HG02642 (cell line): ENCODE data around the gene TPR.
A peak's percentile ranks its signal among the peaks of the same experiment; 100 is the strongest.

ENCODE experiments used
- ATAC-seq: cut with Tn5 transposase; IDR thresholded peaks from one replicate; pipeline ENCODE4 v1.9.1; 2021; ENCODE audit warnings: mild to moderate bottlenecking; ENCODE audit not compliant: unreplicated experiment, poor library complexity

The TPR gene

DNA sequence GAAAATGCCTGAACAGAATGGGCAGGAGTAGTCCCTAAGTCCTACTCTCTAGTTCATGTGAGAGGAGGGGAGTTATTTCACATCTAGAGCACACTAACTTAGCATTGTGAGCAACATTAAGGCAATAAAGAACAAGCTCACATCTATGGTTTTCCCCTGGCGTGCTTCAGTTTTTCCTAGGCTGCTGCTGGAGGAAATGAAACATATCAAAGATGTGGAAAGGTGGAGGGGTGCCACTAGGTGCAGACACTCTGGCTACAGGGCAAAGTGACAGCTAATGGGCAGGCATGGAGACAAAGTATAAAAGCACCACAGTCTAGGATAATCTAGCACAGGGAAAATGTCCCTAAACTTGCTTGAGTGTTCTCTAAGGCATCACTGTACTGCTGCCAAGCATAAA lies 82.2 kb downstream of the TPR start:
- no peak for ATAC-seq

DNA sequence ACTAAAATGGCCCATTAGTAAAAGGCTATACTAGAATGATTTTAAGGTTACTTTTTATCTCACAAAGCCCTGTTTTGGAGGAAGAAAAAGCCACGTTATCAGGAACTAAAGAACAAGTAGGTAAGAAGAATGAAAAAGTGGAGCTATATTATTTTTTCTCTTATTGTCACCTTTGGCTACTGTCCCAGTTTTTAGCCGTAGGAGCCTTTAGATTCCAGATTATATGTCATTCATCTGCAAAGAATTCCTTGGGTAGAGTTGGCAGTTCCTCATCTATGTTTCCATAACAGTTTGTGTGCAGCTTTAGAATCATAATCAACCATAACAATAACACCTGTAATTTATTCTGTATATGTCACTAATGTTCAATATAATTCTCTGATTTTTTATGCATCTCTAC lies 83.8 kb downstream of the TPR start:
- ATAC-seq, result no peak

DNA sequence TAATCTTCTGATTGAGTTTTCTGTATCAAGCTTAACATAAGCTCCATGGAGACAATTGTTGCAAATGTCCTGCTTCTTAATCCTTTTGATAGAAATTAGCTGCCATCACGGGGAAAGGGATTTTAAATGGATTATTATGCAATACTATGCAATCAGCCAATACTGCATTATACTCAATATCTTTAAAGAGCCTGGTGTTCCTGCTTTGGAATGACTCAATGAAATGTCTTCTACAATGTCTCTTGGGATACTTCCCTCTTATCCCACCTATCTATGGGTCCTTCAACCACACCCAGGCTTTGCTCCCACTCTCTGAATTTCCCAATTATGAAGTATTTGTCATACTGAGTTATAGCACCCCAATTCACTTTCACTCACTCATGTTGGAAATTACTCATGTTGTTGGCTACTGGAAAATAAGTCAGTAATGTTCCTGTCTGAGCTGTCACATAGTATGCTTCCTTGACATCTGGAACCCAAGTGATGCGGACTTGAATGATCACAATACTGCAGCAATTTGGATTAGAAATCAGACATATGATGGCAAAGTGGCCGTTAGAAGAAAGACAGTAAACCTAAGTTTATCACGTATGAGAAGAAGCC lies 85.0 kb downstream of the TPR start:
- no peak for ATAC-seq

DNA sequence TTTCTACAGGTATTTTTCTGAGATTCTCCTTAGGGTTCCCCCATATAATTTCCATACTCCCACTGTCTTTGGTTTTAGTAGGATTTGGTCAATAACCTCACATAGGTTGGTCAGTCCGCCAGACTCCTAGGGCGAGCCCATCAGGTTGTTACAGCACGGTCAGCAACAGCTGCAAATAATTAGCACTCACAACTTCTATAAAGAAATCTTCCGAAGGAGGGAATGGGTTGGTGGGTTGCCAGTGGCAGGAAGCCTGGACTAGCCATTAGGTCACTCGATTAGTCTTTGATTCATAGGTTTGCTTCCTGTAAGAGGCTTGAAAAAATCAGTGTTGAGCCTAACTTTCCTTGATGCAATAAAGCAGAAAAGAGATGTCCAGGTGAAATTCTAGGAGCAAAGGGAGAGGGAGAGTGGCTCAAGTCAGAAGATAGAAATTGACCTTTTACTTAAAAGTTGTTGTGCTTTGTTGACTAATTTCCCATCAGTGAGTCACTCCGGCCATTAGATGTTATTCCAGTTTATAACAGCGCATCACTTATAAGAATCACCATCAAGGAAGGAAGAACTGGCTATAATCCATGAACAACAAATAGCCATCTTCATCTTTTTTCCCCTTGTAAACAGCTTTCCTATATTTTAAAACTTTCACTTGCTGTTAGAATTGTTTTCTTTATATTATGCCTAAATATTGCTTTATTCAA lies 88.3 kb downstream of the TPR start:
- no peak for ATAC-seq

DNA sequence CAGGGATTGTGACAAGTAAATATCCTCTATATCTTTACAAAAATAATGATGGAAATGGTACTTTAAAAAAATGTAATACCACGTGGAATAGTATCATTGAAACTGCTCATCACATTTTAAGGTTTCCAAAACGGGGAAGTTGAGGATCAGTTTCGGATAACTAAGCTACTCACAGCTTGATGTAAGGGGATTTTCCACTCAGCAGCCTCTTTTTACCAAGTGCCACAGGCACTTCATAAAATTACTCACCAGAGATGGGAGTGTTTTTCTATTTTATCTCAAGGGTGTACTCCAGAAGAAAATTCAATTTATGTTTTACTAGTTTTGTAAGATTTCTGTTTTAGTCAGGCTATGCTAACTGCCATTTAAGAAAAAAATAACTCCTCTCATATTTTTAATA lies 91.7 kb downstream of the TPR start:
- peak; percentile 62 for ATAC-seq

DNA sequence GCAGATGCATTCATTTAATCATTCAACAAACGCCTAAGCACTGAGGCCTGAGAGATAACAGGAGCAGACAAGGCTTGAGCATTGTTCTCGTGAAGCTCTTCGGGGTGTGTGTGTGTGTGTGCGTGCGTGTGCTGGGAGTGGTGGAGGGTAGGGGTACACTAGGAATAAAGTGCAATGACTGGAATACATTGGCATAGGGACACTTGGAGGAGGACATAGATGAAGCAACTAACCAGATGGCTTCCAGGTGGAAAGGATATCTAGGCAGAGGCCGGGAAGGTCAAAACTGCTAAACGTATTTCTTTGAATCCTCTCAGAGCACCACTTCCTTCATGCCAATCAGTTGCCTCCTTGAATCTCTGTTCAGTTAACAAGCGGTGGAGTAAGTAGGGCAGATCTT lies 92.6 kb downstream of the TPR start:
- no peak for ATAC-seq

DNA sequence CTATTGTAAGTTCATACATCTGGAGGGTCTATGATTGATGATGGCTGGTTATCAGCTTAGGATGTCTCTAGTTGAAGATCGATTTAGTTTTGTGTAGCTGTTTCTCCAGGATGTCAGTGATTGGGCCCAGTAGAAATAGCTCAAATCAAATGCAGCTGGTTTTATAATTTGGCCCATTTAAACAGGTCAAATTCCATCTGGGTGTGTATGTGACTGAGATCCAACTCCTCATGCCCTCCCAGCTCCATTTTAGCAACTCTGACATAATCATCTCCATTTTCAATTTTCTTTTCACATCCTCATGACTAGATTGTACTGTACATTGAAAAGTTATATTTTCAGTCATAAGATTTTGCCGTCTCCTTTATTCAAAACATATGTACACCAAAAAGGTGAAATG lies 99.2 kb downstream of the TPR start:
- ATAC-seq, result no peak

DNA sequence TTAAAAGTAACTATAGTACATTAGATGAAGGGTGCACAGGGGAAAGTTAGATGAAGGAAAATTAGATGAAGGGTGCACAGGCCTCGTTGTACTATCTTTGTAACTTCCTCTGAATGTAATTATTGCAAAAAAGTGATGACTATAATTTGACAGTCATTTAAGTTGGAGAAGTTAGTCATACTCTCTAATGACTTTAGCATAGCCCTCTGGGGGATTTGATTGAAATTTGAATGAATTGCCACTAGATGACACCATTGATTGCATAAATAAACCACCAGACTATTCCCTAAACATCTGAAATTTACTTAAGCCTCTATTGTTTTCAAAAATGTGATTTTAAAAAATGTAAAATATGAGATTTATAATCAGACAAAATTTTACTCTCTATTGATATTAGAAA lies 102.6 kb downstream of the TPR start:
- ATAC-seq, result no peak

DNA sequence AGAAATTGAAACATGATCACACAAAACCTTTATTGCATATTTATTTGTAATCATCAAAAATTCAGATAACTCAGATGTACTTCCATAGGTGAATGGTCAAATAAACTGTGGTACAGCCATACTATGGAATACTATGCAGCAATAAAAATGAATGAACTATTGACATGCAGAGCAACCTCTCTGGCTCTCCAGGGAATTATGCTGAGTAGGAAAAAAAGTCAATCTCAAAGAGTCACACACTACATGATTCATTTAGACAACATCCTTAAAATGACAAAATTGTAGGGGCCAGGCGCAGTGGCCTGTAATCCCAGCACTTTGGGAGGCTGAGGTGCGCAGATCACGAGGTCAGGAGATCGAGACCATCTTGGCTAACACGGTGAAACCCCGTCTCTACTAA lies 104.0 kb downstream of the TPR start:
- ATAC-seq, result no peak
